ENCODE data around the gene STRN3. TPM values are rescaled to one million over a fixed set of nuclear protein-coding genes. Genes with fewer than 3 reads are reported as not detected.
"Not testable (repeated sequence)": the region's sequence is repeated elsewhere in the genome, so short reads cannot be mapped to it uniquely, and the experiment has no call there.

The STRN3 gene
- total RNA-seq, 1 donor from 2014 or later: 58.1 TPM

GRCh38 chr14:30908826-30909225 lies 117.4 kb downstream of the STRN3 start:
- DNase-seq (ENCODE audit: low spot score in 2 of 2, unreplicated experiment in 2 of 2): no peak
- no peak overlapping the region for H3K4me3 Mint-ChIP-seq
- no peaks in the 10 kb centered on the region for H3K4me1 Mint-ChIP-seq
- H3K36me3 Mint-ChIP-seq: peaks cover 21% of the 10 kb centered on the region
- TF ChIP-seq, protein P1, sequence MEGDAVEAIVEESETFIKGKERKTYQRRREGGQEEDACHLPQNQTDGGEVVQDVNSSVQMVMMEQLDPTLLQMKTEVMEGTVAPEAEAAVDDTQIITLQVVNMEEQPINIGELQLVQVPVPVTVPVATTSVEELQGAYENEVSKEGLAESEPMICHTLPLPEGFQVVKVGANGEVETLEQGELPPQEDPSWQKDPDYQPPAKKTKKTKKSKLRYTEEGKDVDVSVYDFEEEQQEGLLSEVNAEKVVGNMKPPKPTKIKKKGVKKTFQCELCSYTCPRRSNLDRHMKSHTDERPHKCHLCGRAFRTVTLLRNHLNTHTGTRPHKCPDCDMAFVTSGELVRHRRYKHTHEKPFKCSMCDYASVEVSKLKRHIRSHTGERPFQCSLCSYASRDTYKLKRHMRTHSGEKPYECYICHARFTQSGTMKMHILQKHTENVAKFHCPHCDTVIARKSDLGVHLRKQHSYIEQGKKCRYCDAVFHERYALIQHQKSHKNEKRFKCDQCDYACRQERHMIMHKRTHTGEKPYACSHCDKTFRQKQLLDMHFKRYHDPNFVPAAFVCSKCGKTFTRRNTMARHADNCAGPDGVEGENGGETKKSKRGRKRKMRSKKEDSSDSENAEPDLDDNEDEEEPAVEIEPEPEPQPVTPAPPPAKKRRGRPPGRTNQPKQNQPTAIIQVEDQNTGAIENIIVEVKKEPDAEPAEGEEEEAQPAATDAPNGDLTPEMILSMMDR (IDR thresholded peaks at IDR 0.05; ENCODE audit: unreplicated experiment): no peak
- no peaks in the 10 kb centered on the region for H3K27me3 Mint-ChIP-seq (ENCODE audit: low read depth)
- no peak overlapping the region for H3K27ac Mint-ChIP-seq
- no peaks in the 10 kb centered on the region for H3K9me3 Mint-ChIP-seq

GRCh38 chr14:30907659-30908057 lies 118.5 kb downstream of the STRN3 start:
- Mint-ChIP-seq H3K4me1 (no peaks in the 10 kb centered on the region), H3K36me3 (peaks cover 22% of the 10 kb centered on the region), H3K4me3 (no peak overlapping the region), H3K27ac (no peak overlapping the region), H3K9me3 (no peaks in the 10 kb centered on the region), H3K27me3 (ENCODE audit: low read depth) (no peaks in the 10 kb centered on the region)
- TF ChIP-seq, protein P1 (IDR thresholded peaks at IDR 0.05; ENCODE audit: unreplicated experiment): no peak
- DNase-seq (ENCODE audit: low spot score in 2 of 2, unreplicated experiment in 2 of 2): no peak

GRCh38 chr14:30906752-30907658 lies 119.2 kb downstream of the STRN3 start:
- Mint-ChIP-seq H3K9me3 (no peaks in the 10 kb centered on the region), H3K36me3 (peaks cover 26% of the 10 kb centered on the region), H3K4me3 (no peak overlapping the region), H3K4me1 (no peaks in the 10 kb centered on the region), H3K27me3 (ENCODE audit: low read depth) (no peaks in the 10 kb centered on the region), H3K27ac (no peak overlapping the region)
- TF ChIP-seq, protein P1 (IDR thresholded peaks at IDR 0.05; ENCODE audit: unreplicated experiment): no peak
- DNase-seq (ENCODE audit: low spot score in 2 of 2, unreplicated experiment in 2 of 2): no peak

DNA sequence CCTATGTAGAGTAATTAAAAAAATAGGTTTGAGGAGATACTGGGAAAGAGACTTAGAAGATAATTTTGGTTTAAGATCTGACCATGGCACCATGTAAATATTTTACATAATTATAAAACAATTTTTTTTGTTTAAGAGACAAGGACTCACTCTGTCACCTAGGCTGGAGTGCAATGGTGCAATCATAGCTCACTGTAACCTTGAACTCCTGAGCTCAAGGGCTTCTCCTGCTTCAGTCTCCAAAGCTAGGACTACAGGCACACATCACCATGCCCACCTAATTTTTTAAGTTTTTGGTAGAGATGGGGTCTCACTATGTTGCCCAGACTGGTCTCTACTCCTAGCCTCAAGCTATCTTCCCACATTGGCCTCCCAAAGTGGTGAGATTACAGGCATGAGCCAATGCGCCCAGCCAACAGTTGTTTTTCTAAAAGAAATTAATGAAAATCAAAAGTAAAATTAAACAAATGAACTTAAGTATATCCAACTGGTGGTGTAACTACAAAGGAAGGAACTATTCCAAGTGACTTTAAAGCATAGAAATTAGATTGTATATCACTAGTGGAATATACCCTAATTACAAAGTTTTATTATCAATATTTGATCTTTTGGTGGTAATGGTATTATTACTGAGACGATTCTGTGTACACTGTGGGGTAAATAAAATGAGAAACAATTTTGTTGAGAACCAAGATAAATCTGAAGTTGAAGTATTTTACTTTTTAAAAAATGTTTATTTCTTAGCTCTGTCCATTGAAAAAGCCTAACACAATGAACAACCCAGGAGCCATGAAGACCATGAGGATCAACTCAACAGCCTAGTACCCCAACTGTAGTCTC lies 122.7 kb downstream of the STRN3 start:
- H3K27ac Mint-ChIP-seq: no peak overlapping the region
- H3K9me3 Mint-ChIP-seq: no peaks in the 10 kb centered on the region
- H3K4me1 Mint-ChIP-seq: no peaks in the 10 kb centered on the region
- peaks cover 35% of the 10 kb centered on the region for H3K36me3 Mint-ChIP-seq
- H3K27me3 Mint-ChIP-seq (ENCODE audit: low read depth): no peaks in the 10 kb centered on the region
- no peak for DNase-seq (ENCODE audit: low spot score in 2 of 2, unreplicated experiment in 2 of 2)
- H3K4me3 Mint-ChIP-seq: no peak overlapping the region
- TF ChIP-seq, protein P1 (IDR thresholded peaks at IDR 0.05; ENCODE audit: unreplicated experiment): no peak

DNA sequence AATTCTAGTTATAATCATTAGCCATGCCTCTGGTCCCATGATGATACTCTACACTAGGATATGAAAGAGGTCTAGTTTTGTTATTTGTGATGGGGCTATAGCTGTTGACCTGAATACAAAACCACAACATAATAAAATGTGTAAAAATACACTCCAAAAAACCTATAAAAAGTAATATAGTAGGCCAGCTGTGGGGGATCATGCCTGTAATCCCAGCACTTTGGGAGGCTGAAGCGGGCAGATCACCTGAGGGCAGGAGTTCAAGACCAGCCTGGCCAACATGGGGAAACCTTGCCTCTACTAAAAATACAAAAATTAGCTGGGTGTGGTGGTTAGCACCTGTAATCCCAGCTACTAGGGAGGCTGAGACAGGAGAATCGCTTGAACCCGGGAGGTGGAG lies 129.1 kb downstream of the STRN3 start:
- H3K4me1 Mint-ChIP-seq; DNase-seq (ENCODE audit: low spot score in 2 of 2, unreplicated experiment in 2 of 2); H3K9me3 Mint-ChIP-seq; H3K4me3 Mint-ChIP-seq; H3K27ac Mint-ChIP-seq; H3K27me3 Mint-ChIP-seq (ENCODE audit: low read depth): not testable (repeated sequence)
- peaks cover 44% of the 10 kb centered on the region for H3K36me3 Mint-ChIP-seq

- Mint-ChIP-seq H3K9me3 (no peaks in the 10 kb centered on the region), H3K27me3 (ENCODE audit: low read depth) (no peaks in the 10 kb centered on the region), H3K4me1 (no peaks in the 10 kb centered on the region), H3K27ac (no peak overlapping the region), H3K4me3 (no peak overlapping the region), H3K36me3 (peaks cover 40% of the 10 kb centered on the region)
- TF ChIP-seq, protein P1 (IDR thresholded peaks at IDR 0.05; ENCODE audit: unreplicated experiment): no peak
- no peak for DNase-seq (ENCODE audit: low spot score in 2 of 2, unreplicated experiment in 2 of 2)
Observed at GRCh38 chr14:30896435-30896834, 129.7 kb downstream of the STRN3 start.

All from mesothelial cell of epicardium (in vitro differentiated cells).